ENCODE data around the gene PPM1D.
"Not testable (repeated sequence)": the region's sequence is repeated elsewhere in the genome, so short reads cannot be mapped to it uniquely, and the experiment has no call there.

The PPM1D gene

GRCh38 chr17:60599620-60600489 is at the start of gene PPM1D:
TSS of gene PPM1D (plus strand) at chr17:60600193. CDS start at chr17:60600415, 222 bp downstream.
- peak; percentile 99 for DNase-seq

- not testable (repeated sequence) for DNase-seq
Observed at GRCh38 chr17:60552255-60552654, 47.7 kb upstream of the PPM1D start.

GRCh38 chr17:60554377-60554788 is 45.6 kb upstream of the PPM1D start:
- DNase-seq = no peak

- DNase-seq = no peak
Observed at GRCh38 chr17:60555786-60556185, 44.2 kb upstream of the PPM1D start.

GRCh38 chr17:60557805-60558204 is 42.2 kb upstream of the PPM1D start:
- DNase-seq = peak; percentile 13

- DNase-seq = no peak
Observed at GRCh38 chr17:60559659-60559994, 40.4 kb upstream of the PPM1D start.

- DNase-seq = no peak
Observed at GRCh38 chr17:60559995-60560859, 39.8 kb upstream of the PPM1D start.

GRCh38 chr17:60560860-60561257 is 39.1 kb upstream of the PPM1D start:
- no peak for DNase-seq

- no peak for DNase-seq
Observed at GRCh38 chr17:60562421-60562820, 37.6 kb upstream of the PPM1D start.

GRCh38 chr17:60563743-60564142 is 36.2 kb upstream of the PPM1D start:
- no peak for DNase-seq

- no peak for DNase-seq
Observed at GRCh38 chr17:60565233-60565632, 34.8 kb upstream of the PPM1D start.

- no peak for DNase-seq
Observed at GRCh38 chr17:60573236-60574051, 26.5 kb upstream of the PPM1D start.

GRCh38 chr17:60577147-60577915 is 22.7 kb upstream of the PPM1D start:
- DNase-seq = peak; percentile 76

- DNase-seq = peak; percentile 58
Observed at GRCh38 chr17:60579090-60579489, 20.9 kb upstream of the PPM1D start.

GRCh38 chr17:60579551-60579950 is 20.4 kb upstream of the PPM1D start:
- no peak for DNase-seq

- no peak for DNase-seq
Observed at GRCh38 chr17:60583008-60583407, 17.0 kb upstream of the PPM1D start.

- no peak for DNase-seq
Observed at GRCh38 chr17:60585887-60586286, 14.1 kb upstream of the PPM1D start.

- peak; percentile 21 for DNase-seq
Observed at GRCh38 chr17:60586288-60586974, 13.6 kb upstream of the PPM1D start.

- no peak for DNase-seq
Observed at GRCh38 chr17:60590070-60590469, 9.9 kb upstream of the PPM1D start.

- no peak for DNase-seq
Observed at GRCh38 chr17:60592750-60593149, 7.2 kb upstream of the PPM1D start.

GRCh38 chr17:60593441-60594036 is 6.5 kb upstream of the PPM1D start:
- not testable (repeated sequence) for DNase-seq

Measured in OCI-M1 (cell line).